ENCODE results near the gene SAMD4B. TPM values are rescaled to one million over a fixed set of nuclear protein-coding genes. Genes with fewer than 3 reads are reported as not detected.

Gene SAMD4B
- polyA plus RNA-seq, 4 donors: 106 to 136 (median 107) TPM

GRCh38 chr19:39417463-39418181 lies 75.4 kb downstream of the SAMD4B start:
- no peak for DNase-seq (ENCODE audit: low read depth in 4 of 4, low spot score in 3 of 4)

- no peak for DNase-seq (ENCODE audit: low read depth in 4 of 4, low spot score in 3 of 4)
These were observed 76.8 kb downstream of the SAMD4B start for GRCh38 chr19:39419003-39419402.

GRCh38 chr19:39420769-39421168 lies 78.5 kb downstream of the SAMD4B start:
- no peak for DNase-seq (ENCODE audit: low read depth in 4 of 4, low spot score in 3 of 4)

GRCh38 chr19:39422020-39422419 lies 79.8 kb downstream of the SAMD4B start:
- no peak for DNase-seq (ENCODE audit: low read depth in 4 of 4, low spot score in 3 of 4)

- no peak for DNase-seq (ENCODE audit: low read depth in 4 of 4, low spot score in 3 of 4)
These were observed 81.3 kb downstream of the SAMD4B start for GRCh38 chr19:39423258-39424086.

- no peak for DNase-seq (ENCODE audit: low read depth in 4 of 4, low spot score in 3 of 4)
These were observed 82.7 kb downstream of the SAMD4B start for GRCh38 chr19:39424934-39425333.

- DNase-seq (ENCODE audit: low read depth in 4 of 4, low spot score in 3 of 4): no peak
These were observed 83.5 kb downstream of the SAMD4B start for GRCh38 chr19:39425744-39426143.

- DNase-seq (ENCODE audit: low read depth in 4 of 4, low spot score in 3 of 4): no peak
These were observed 83.9 kb downstream of the SAMD4B start for GRCh38 chr19:39426170-39426569.

GRCh38 chr19:39427707-39428106 lies 85.5 kb downstream of the SAMD4B start:
- no peak for DNase-seq (ENCODE audit: low read depth in 4 of 4, low spot score in 3 of 4)

- DNase-seq (ENCODE audit: low read depth in 4 of 4, low spot score in 3 of 4): peak in 2 of 4 donors; percentile 85 to 86
These were observed 86.3 kb downstream of the SAMD4B start for GRCh38 chr19:39428283-39429112.

- no peak for DNase-seq (ENCODE audit: low read depth in 4 of 4, low spot score in 3 of 4)
These were observed 88.7 kb downstream of the SAMD4B start for GRCh38 chr19:39430675-39431593.

GRCh38 chr19:39432677-39433025 lies 90.4 kb downstream of the SAMD4B start:
- DNase-seq (ENCODE audit: low read depth in 4 of 4, low spot score in 3 of 4): no peak

GRCh38 chr19:39433480-39434079 lies 91.4 kb downstream of the SAMD4B start:
- DNase-seq (ENCODE audit: low read depth in 4 of 4, low spot score in 3 of 4): no peak

- no peak for DNase-seq (ENCODE audit: low read depth in 4 of 4, low spot score in 3 of 4)
These were observed 92.2 kb downstream of the SAMD4B start for GRCh38 chr19:39434123-39435076.
